ENCODE data around the gene BOD1L2.

DNA sequence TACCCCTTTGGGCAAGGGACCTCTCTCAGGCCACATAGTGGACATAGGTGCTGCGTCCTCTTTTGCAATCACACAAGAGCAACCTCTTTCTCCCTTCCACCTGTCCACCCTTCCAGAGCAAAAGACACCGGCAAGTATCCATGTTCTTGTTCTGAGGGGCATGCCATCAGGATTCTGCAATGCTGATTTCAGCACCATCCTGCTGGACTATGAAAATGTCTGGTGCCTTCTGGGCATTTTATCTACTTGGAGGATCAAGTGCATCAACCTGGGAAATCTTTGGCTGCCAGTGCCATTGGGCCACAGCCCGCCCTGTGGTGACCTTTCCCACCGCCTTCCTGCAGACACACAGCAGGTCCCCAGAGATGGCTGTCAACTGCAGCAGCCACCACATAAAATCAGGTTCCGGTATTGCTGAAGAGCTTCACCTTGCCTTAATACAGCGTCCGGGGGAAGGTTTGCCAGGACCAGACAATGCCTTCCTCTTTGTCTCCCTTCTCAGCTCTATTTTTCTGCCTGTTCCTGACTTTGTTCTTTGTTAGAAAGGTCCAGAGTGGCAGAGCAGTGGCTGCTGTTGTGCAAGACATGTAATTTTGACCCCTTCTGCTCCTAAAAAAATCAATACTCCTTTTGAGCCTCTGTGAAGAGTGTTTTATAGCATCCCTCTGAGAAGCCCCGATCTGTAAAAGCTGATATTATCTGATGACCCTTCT, 18.5 kb upstream of the BOD1L2 start:
- TF ChIP-seq, protein P1, sequence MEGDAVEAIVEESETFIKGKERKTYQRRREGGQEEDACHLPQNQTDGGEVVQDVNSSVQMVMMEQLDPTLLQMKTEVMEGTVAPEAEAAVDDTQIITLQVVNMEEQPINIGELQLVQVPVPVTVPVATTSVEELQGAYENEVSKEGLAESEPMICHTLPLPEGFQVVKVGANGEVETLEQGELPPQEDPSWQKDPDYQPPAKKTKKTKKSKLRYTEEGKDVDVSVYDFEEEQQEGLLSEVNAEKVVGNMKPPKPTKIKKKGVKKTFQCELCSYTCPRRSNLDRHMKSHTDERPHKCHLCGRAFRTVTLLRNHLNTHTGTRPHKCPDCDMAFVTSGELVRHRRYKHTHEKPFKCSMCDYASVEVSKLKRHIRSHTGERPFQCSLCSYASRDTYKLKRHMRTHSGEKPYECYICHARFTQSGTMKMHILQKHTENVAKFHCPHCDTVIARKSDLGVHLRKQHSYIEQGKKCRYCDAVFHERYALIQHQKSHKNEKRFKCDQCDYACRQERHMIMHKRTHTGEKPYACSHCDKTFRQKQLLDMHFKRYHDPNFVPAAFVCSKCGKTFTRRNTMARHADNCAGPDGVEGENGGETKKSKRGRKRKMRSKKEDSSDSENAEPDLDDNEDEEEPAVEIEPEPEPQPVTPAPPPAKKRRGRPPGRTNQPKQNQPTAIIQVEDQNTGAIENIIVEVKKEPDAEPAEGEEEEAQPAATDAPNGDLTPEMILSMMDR (IDR thresholded peaks at IDR 0.05): no peak
- TF ChIP-seq POLR2A (IDR thresholded peaks at IDR 0.05) (no peak), EP300 (IDR thresholded peaks at IDR 0.05) (no peak), POLR2AphosphoS5 (IDR thresholded peaks at IDR 0.05) (no peak)
